ENCODE results near the gene CTAG2.
"Not testable (repeated sequence)": the region's sequence is repeated elsewhere in the genome, so short reads cannot be mapped to it uniquely, and the experiment has no call there.

Gene CTAG2

GRCh38 chrX:154653413-154653812, at the start of gene CTAG2:
TSS of gene CTAG2 (minus strand) at chrX:154653579. CDS start at chrX:154653515, 64 bp downstream.
- H3K27me3 ChIP-seq (ENCODE audit: control insufficient read depth, insufficient read depth, low read length); DNase-seq (ENCODE audit: low read depth, low spot score); H3K9me3 ChIP-seq (ENCODE audit: control insufficient read depth, insufficient read depth, low read length); H3K4me1 ChIP-seq (ENCODE audit: control insufficient read depth, insufficient read depth, low read length); H3K4me3 ChIP-seq (ENCODE audit: low read length); H3K36me3 ChIP-seq (ENCODE audit: control insufficient read depth, insufficient read depth, low read length); H3K27ac ChIP-seq (ENCODE audit: low read length): not testable (repeated sequence)
- WGBS (ENCODE audit: insufficient coverage, insufficient read length): no CpG with 5 or more reads among the region's 27 CpGs

GRCh38 chrX:154698630-154699248, 45.4 kb upstream of the CTAG2 start:
- no CpG with 5 or more reads among the region's 6 CpGs for WGBS (ENCODE audit: insufficient coverage, insufficient read length)
- H3K36me3 ChIP-seq (ENCODE audit: control insufficient read depth, insufficient read depth, low read length): no peaks in the 10 kb centered on the region
- H3K9me3 ChIP-seq (ENCODE audit: control insufficient read depth, insufficient read depth, low read length): no peaks in the 10 kb centered on the region
- peak; percentile 20 for DNase-seq (ENCODE audit: low read depth, low spot score)
- no peak overlapping the region for H3K27ac ChIP-seq (ENCODE audit: low read length)
- H3K4me3 ChIP-seq (ENCODE audit: low read length): no peak overlapping the region
- no peaks in the 10 kb centered on the region; the same call in 1 of the 2 replicates for H3K4me1 ChIP-seq (ENCODE audit: control insufficient read depth, insufficient read depth, low read length)
- no peaks in the 10 kb centered on the region for H3K27me3 ChIP-seq (ENCODE audit: control insufficient read depth, insufficient read depth, low read length)

DNA sequence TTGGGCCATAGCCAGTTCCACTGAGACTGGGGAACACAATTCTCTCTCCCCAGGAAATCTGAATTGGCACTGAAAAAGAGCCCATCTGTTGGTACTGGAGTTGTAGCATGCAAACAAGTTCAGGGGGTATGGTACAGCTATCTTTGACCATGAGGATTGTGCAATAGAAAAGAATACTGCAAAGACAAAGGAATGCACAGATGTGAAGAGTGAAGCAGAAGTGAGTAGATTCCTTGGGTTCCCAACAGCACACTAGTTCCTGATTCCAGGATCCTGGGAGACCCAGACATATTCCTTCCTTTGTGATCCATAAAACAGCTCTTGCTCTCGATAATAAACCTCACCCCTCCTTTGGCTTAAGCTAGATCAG, 43.3 kb upstream of the CTAG2 start:
- WGBS (ENCODE audit: insufficient coverage, insufficient read length): no CpG with 5 or more reads among the region's 1 CpG
- DNase-seq (ENCODE audit: low read depth, low spot score): no peak
- Histone ChIP-seq H3K4me1 (ENCODE audit: control insufficient read depth, insufficient read depth, low read length) (no peaks in the 10 kb centered on the region; the same call in 1 of the 2 replicates), H3K9me3 (ENCODE audit: control insufficient read depth, insufficient read depth, low read length) (no peaks in the 10 kb centered on the region), H3K27ac (ENCODE audit: low read length) (no peak overlapping the region), H3K4me3 (ENCODE audit: low read length) (no peak overlapping the region), H3K36me3 (ENCODE audit: control insufficient read depth, insufficient read depth, low read length) (no peaks in the 10 kb centered on the region), H3K27me3 (ENCODE audit: control insufficient read depth, insufficient read depth, low read length) (no peaks in the 10 kb centered on the region)

GRCh38 chrX:154695911-154696675, 42.7 kb upstream of the CTAG2 start:
- no peaks in the 10 kb centered on the region for H3K9me3 ChIP-seq (ENCODE audit: control insufficient read depth, insufficient read depth, low read length)
- no peak overlapping the region for H3K27ac ChIP-seq (ENCODE audit: low read length)
- DNase-seq (ENCODE audit: low read depth, low spot score): no peak

GRCh38 chrX:154693394-154693793, 40.0 kb upstream of the CTAG2 start:
- WGBS (ENCODE audit: insufficient coverage, insufficient read length): no CpG with 5 or more reads among the region's 3 CpGs

More at GRCh38 chrX:154695911-154696675, 42.7 kb upstream of the CTAG2 start:
- no CpG with 5 or more reads among the region's 8 CpGs for WGBS (ENCODE audit: insufficient coverage, insufficient read length)
- H3K36me3 ChIP-seq (ENCODE audit: control insufficient read depth, insufficient read depth, low read length): no peaks in the 10 kb centered on the region
- H3K4me3 ChIP-seq (ENCODE audit: low read length): no peak overlapping the region
- H3K4me1 ChIP-seq (ENCODE audit: control insufficient read depth, insufficient read depth, low read length): no peaks in the 10 kb centered on the region; the same call in 1 of the 2 replicates
- no peaks in the 10 kb centered on the region for H3K27me3 ChIP-seq (ENCODE audit: control insufficient read depth, insufficient read depth, low read length)

GRCh38 chrX:154690438-154690837, 37.1 kb upstream of the CTAG2 start:
- not testable (repeated sequence) for H3K4me3 ChIP-seq (ENCODE audit: low read length); DNase-seq (ENCODE audit: low read depth, low spot score); H3K27me3 ChIP-seq (ENCODE audit: control insufficient read depth, insufficient read depth, low read length); H3K4me1 ChIP-seq (ENCODE audit: control insufficient read depth, insufficient read depth, low read length); H3K36me3 ChIP-seq (ENCODE audit: control insufficient read depth, insufficient read depth, low read length); H3K27ac ChIP-seq (ENCODE audit: low read length); H3K9me3 ChIP-seq (ENCODE audit: control insufficient read depth, insufficient read depth, low read length)
- no CpG with 5 or more reads among the region's 2 CpGs for WGBS (ENCODE audit: insufficient coverage, insufficient read length)

More at GRCh38 chrX:154693394-154693793, 40.0 kb upstream of the CTAG2 start:
- DNase-seq (ENCODE audit: low read depth, low spot score): no peak
- Histone ChIP-seq H3K9me3 (ENCODE audit: control insufficient read depth, insufficient read depth, low read length) (no peaks in the 10 kb centered on the region), H3K27me3 (ENCODE audit: control insufficient read depth, insufficient read depth, low read length) (no peaks in the 10 kb centered on the region), H3K4me1 (ENCODE audit: control insufficient read depth, insufficient read depth, low read length) (no peaks in the 10 kb centered on the region), H3K4me3 (ENCODE audit: low read length) (no peak overlapping the region), H3K36me3 (ENCODE audit: control insufficient read depth, insufficient read depth, low read length) (no peaks in the 10 kb centered on the region), H3K27ac (ENCODE audit: low read length) (no peak overlapping the region)

GRCh38 chrX:154672084-154672483, 18.7 kb upstream of the CTAG2 start:
- DNase-seq (ENCODE audit: low read depth, low spot score); H3K27ac ChIP-seq (ENCODE audit: low read length); H3K9me3 ChIP-seq (ENCODE audit: control insufficient read depth, insufficient read depth, low read length); H3K4me1 ChIP-seq (ENCODE audit: control insufficient read depth, insufficient read depth, low read length); H3K4me3 ChIP-seq (ENCODE audit: low read length); H3K27me3 ChIP-seq (ENCODE audit: control insufficient read depth, insufficient read depth, low read length); H3K36me3 ChIP-seq (ENCODE audit: control insufficient read depth, insufficient read depth, low read length): not testable (repeated sequence)

DNA sequence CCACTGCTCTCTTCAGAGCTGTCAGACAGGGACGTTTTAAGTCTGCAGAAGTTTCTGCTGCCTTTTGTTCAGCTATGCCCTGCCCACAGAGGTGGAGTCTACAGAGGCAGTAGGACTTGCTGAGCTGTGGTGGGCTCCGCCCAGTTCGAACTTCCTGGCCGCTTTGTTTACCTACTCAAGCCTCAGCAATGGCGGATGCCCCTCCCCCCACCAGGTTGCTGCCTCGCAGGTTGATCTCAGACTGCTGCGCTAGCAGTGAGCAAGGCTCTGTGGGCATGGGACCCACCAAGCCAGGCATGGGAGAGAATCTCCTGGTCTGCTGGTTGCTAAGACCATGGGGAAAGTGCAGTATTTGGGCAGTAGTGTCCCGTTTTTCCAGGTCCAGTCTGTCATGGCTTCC, 17.5 kb upstream of the CTAG2 start:
- H3K27ac ChIP-seq (ENCODE audit: low read length); H3K27me3 ChIP-seq (ENCODE audit: control insufficient read depth, insufficient read depth, low read length); DNase-seq (ENCODE audit: low read depth, low spot score); H3K9me3 ChIP-seq (ENCODE audit: control insufficient read depth, insufficient read depth, low read length); H3K4me1 ChIP-seq (ENCODE audit: control insufficient read depth, insufficient read depth, low read length); H3K36me3 ChIP-seq (ENCODE audit: control insufficient read depth, insufficient read depth, low read length); H3K4me3 ChIP-seq (ENCODE audit: low read length): not testable (repeated sequence)
- no CpG with 5 or more reads among the region's 8 CpGs for WGBS (ENCODE audit: insufficient coverage, insufficient read length)

DNA sequence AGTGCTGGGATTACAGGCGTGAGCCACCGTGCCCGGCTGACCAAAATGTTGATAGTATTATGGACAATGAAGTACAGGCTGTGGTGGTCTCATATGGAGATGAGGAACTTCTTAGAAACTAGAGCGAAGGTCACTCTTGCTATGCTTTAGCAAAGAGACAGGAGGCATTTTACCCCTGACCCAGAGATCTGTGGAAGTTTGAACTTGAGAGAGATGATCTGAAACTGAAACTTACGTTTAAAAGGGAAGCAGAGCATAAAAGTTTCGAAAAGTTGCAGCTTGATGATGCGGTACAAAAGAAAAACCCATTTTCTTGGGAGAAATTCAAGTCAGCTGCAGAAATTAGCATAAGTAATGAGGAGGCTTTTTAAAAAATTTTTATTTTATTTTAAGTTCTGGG, 8.5 kb upstream of the CTAG2 start:
- Histone ChIP-seq H3K27me3 (ENCODE audit: control insufficient read depth, insufficient read depth, low read length) (no peaks in the 10 kb centered on the region), H3K4me3 (ENCODE audit: low read length) (no peak overlapping the region), H3K9me3 (ENCODE audit: control insufficient read depth, insufficient read depth, low read length) (no peaks in the 10 kb centered on the region), H3K27ac (ENCODE audit: low read length) (no peak overlapping the region), H3K4me1 (ENCODE audit: control insufficient read depth, insufficient read depth, low read length) (no peaks in the 10 kb centered on the region), H3K36me3 (ENCODE audit: control insufficient read depth, insufficient read depth, low read length) (no peaks in the 10 kb centered on the region)
- DNase-seq (ENCODE audit: low read depth, low spot score): no peak
- no CpG with 5 or more reads among the region's 7 CpGs for WGBS (ENCODE audit: insufficient coverage, insufficient read length)

GRCh38 chrX:154661170-154661569, 7.8 kb upstream of the CTAG2 start:
- Histone ChIP-seq H3K9me3 (ENCODE audit: control insufficient read depth, insufficient read depth, low read length) (no peaks in the 10 kb centered on the region), H3K4me3 (ENCODE audit: low read length) (no peak overlapping the region), H3K4me1 (ENCODE audit: control insufficient read depth, insufficient read depth, low read length) (no peaks in the 10 kb centered on the region), H3K27me3 (ENCODE audit: control insufficient read depth, insufficient read depth, low read length) (no peaks in the 10 kb centered on the region), H3K27ac (ENCODE audit: low read length) (no peak overlapping the region), H3K36me3 (ENCODE audit: control insufficient read depth, insufficient read depth, low read length) (no peaks in the 10 kb centered on the region)
- WGBS (ENCODE audit: insufficient coverage, insufficient read length): no CpG with 5 or more reads among the region's 4 CpGs
- no peak for DNase-seq (ENCODE audit: low read depth, low spot score)

- H3K36me3 ChIP-seq (ENCODE audit: control insufficient read depth, insufficient read depth, low read length): no peaks in the 10 kb centered on the region
- no peaks in the 10 kb centered on the region for H3K9me3 ChIP-seq (ENCODE audit: control insufficient read depth, insufficient read depth, low read length)
- WGBS (ENCODE audit: insufficient coverage, insufficient read length): no CpG with 5 or more reads among the region's 6 CpGs
- H3K4me1 ChIP-seq (ENCODE audit: control insufficient read depth, insufficient read depth, low read length): no peaks in the 10 kb centered on the region; the same call in 1 of the 2 replicates
- no peak overlapping the region for H3K4me3 ChIP-seq (ENCODE audit: low read length)
- H3K27me3 ChIP-seq (ENCODE audit: control insufficient read depth, insufficient read depth, low read length): no peaks in the 10 kb centered on the region
- H3K27ac ChIP-seq (ENCODE audit: low read length): no peak overlapping the region
- DNase-seq (ENCODE audit: low read depth, low spot score): no peak
These were observed 7.2 kb upstream of the CTAG2 start for GRCh38 chrX:154660541-154660940.
